SU-DHL-6 (cell line): ENCODE data around the gene SEMA3C.

Experiments used
- H2AFZ ChIP-seq: fragments of 200-600 bp; sonication (generic); 2 replicates; pipeline ENCODE4 v1.6.1; 2014; ENCODE audit warnings: low read depth, mild to moderate bottlenecking, moderate library complexity, mixed read lengths, antibody characterized with exemption, low read length; ENCODE audit not compliant: severe bottlenecking
- H3F3A ChIP-seq: fragments of 200-600 bp; shearing (Covaris generic); 2 replicates; pipeline ENCODE4 v1.6.0; 2016; ENCODE audit warnings: antibody characterized with exemption, mild to moderate bottlenecking; ENCODE audit not compliant: insufficient read depth
- H3K27ac ChIP-seq: fragments of 200-600 bp; sonication (generic); 2 replicates; pipeline ENCODE4 v1.5.1; 2016; ENCODE audit warnings: low read depth, mild to moderate bottlenecking, low read length, moderate library complexity, mixed read lengths
- H3K27me3 ChIP-seq: fragments of 200-600 bp; sonication (generic), shearing (Covaris generic); 2 replicates; pipeline ENCODE4 v1.6.0; 2014; ENCODE audit warnings: mild to moderate bottlenecking, low read length
- H3K36me3 ChIP-seq: fragments of 200-600 bp; sonication (generic); 2 replicates; pipeline ENCODE4 v1.6.1; 2014; ENCODE audit warnings: mild to moderate bottlenecking, low read length, mixed read lengths
- H3K4me2 ChIP-seq: fragments of 300-600, 200-600 bp; shearing (Covaris generic), sonication (generic); 2 replicates; pipeline ENCODE4 v1.6.0; 2014; ENCODE audit warnings: low read length, low read depth, mild to moderate bottlenecking; ENCODE audit not compliant: poor library complexity, severe bottlenecking
- H3K4me3 ChIP-seq: fragments of 200-600 bp; sonication (generic); 2 replicates; pipeline ENCODE4 v1.5.1; 2014; ENCODE audit warnings: antibody characterized with exemption, low read length, mild to moderate bottlenecking, mixed read lengths; ENCODE audit not compliant: insufficient read depth, poor library complexity, severe bottlenecking
- H3K79me2 ChIP-seq: fragments of 200-600 bp; sonication (generic); 2 replicates; pipeline ENCODE4 v1.6.1; 2014; ENCODE audit warnings: mild to moderate bottlenecking, low read length, moderate library complexity; ENCODE audit not compliant: insufficient read depth
- H3K9ac ChIP-seq: fragments of 200-600 bp; sonication (generic); 2 replicates; pipeline ENCODE4 v1.7.0; 2014; ENCODE audit warnings: mild to moderate bottlenecking, low read length
- H3K9me2 ChIP-seq: fragments of 200-600 bp; sonication (generic); replicated peaks from 2 replicates; pipeline ENCODE4 v1.6.1; 2014; ENCODE audit warnings: low read length; ENCODE audit not compliant: insufficient read depth
- H3K9me3 ChIP-seq: fragments of 200-600 bp; sonication (generic); 2 replicates; pipeline ENCODE4 v1.6.1; 2014; ENCODE audit warnings: low read length, mixed read lengths; ENCODE audit not compliant: insufficient read depth
- H4K20me1 ChIP-seq: fragments of 200-600 bp; sonication (generic); 2 replicates; pipeline ENCODE4 v1.6.1; 2014; ENCODE audit warnings: low read depth, mild to moderate bottlenecking, antibody characterized with exemption, low read length, moderate library complexity, mixed read lengths
- EZH2phosphoT487 ChIP-seq: fragments of 200-600 bp; sonication (generic), shearing (Covaris generic); conservative IDR thresholded peaks from 2 replicates; pipeline ENCODE4 v1.6.1; 2018; ENCODE audit warnings: mild to moderate bottlenecking, antibody characterized with exemption, low read length, moderate library complexity, mixed read lengths
- TF ChIP-seq, protein P1 (sequence below): fragments of 200-600 bp; sonication (generic); IDR thresholded peaks from one replicate; pipeline ENCODE4 v1.5.1; 2017; ENCODE audit warnings: antibody characterized with exemption, mild to moderate bottlenecking, low read length, moderate library complexity; ENCODE audit not compliant: insufficient read depth, poor library complexity, severe bottlenecking

SEMA3C gene

DNA sequence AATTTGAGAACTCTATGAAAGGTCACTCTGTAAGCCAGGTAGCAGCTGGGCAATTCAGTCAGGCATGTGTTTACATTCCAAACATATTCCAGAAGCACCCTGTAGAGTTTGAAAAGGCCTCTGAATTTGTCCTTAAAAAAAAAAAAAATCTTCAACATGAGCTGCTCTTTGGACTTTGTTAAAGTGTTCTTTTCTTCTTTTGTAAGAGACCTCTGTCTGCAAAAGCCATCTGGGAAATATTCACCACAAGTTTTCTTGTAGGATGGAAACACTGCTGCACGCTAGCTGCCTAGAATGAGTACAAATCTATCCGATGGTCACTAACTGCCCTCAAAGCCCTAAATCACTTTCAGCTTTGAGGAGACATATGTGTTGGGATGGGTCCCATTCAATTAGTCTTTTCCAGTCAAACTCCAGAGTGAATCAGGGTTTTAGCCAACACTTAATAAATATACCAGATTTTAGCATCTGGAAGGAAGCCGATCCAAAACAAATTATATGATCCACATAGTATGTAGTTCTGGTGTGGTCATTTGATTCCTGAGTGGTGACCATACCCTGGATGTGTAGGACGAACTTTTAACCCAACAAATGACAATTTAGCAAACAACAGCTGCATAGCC lies 194.5 kb downstream of the SEMA3C start:
- Histone ChIP-seq H3K9me2 (no peaks in the 10 kb centered on the region), H3K27ac (no peak overlapping the region), H3K27me3 (no peaks in the 10 kb centered on the region), H2AFZ (no peak overlapping the region), H3K9me3 (no peaks in the 10 kb centered on the region), H3K79me2 (no peaks in the 10 kb centered on the region), H3K9ac (no peak overlapping the region), H3K36me3 (no peaks in the 10 kb centered on the region), H3K4me2 (no peak overlapping the region), H3K4me3 (no peak overlapping the region), H3F3A (no peaks in the 10 kb centered on the region), H4K20me1 (no peaks in the 10 kb centered on the region)
- TF ChIP-seq, protein P1, sequence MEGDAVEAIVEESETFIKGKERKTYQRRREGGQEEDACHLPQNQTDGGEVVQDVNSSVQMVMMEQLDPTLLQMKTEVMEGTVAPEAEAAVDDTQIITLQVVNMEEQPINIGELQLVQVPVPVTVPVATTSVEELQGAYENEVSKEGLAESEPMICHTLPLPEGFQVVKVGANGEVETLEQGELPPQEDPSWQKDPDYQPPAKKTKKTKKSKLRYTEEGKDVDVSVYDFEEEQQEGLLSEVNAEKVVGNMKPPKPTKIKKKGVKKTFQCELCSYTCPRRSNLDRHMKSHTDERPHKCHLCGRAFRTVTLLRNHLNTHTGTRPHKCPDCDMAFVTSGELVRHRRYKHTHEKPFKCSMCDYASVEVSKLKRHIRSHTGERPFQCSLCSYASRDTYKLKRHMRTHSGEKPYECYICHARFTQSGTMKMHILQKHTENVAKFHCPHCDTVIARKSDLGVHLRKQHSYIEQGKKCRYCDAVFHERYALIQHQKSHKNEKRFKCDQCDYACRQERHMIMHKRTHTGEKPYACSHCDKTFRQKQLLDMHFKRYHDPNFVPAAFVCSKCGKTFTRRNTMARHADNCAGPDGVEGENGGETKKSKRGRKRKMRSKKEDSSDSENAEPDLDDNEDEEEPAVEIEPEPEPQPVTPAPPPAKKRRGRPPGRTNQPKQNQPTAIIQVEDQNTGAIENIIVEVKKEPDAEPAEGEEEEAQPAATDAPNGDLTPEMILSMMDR = no peak
- TF ChIP-seq EZH2phosphoT487 = no peak

DNA sequence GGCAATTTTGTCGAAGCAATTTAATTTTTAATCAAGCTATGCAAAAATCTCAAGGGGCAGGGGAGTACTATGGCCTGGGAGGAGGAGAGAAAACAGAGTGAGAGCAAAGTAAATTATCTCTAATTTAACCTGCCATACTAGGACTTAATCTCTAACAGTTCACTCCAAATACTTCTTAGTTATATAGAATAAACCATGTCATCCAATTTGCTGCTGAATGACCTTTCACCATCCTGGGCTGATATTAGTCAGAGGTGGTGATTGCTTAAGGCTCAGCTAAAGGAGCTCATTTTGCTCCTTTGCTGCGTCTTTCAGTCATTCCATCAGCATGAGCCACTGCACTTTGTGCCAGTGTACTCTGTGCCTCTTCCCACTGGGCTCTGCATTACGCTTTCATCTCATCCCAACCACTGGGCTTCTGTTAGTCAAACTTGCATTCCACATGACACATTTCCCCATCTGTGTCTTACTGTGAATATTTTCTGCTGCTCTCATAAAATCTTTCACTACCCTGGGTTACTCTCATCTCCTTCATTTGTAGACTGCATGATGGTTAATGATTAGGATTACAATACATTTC lies 196.1 kb downstream of the SEMA3C start:
- Histone ChIP-seq H3K27ac (no peak overlapping the region), H3K79me2 (no peaks in the 10 kb centered on the region), H2AFZ (no peak overlapping the region), H3K9me3 (no peaks in the 10 kb centered on the region), H3K4me2 (no peak overlapping the region), H4K20me1 (no peaks in the 10 kb centered on the region), H3K9me2 (no peaks in the 10 kb centered on the region), H3K9ac (no peak overlapping the region), H3K4me3 (no peak overlapping the region), H3F3A (no peaks in the 10 kb centered on the region), H3K27me3 (no peaks in the 10 kb centered on the region), H3K36me3 (no peaks in the 10 kb centered on the region)
- TF ChIP-seq EZH2phosphoT487 = no peak
- TF ChIP-seq, protein P1 = no peak

DNA sequence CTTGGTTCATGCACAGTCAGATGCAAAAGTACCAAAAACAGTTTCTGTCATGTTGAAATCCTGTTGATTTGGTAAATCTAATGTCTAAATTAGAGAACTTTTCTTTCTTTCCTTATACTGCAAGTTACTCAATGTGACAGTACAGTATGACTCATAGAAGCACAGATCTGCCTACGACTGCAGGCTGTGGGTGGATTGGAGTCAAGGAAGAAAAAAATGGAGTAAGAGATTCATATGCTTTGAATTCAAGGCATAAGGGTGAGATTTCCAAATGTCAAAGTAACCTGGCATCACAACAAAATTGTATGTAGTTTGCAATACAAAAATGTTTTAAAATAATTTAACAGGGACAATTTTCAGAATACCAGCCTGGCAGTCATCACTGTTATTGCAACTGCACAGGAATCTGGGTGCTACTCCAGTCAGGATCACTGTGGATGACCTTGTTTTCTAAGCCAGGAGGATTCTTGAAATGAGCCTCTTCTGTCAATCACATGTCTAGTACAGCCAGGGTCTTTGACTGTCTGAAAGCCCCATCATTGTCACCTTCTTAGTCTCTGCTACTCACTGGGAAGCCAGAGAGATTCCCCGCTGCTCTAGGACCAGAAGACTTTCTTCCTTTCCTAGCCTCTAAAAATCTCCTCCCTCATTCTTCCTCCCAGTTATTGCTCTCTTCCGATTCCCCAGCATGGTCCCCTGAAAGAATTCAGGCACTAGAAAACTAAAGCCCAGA lies 196.8 kb downstream of the SEMA3C start:
- no peak overlapping the region for H2AFZ ChIP-seq
- H3K4me3 ChIP-seq = no peak overlapping the region
- H3K79me2 ChIP-seq = no peaks in the 10 kb centered on the region
- H3K27me3 ChIP-seq = no peaks in the 10 kb centered on the region
- H3K27ac ChIP-seq = no peak overlapping the region
- H3K4me2 ChIP-seq = no peak overlapping the region
- H3K36me3 ChIP-seq = no peaks in the 10 kb centered on the region
- H3K9me3 ChIP-seq = no peaks in the 10 kb centered on the region
- no peaks in the 10 kb centered on the region for H3K9me2 ChIP-seq
- no peaks in the 10 kb centered on the region for H4K20me1 ChIP-seq
- H3F3A ChIP-seq = no peaks in the 10 kb centered on the region
- no peak overlapping the region for H3K9ac ChIP-seq
- TF ChIP-seq, protein P1 = no peak
- no peak for TF ChIP-seq EZH2phosphoT487
